NCI-H146 treated with DMSO at 0.1 percent for 48 hours (cell line): ENCODE results near the gene SLC2A13.
"Not testable (repeated sequence)": the region's sequence is repeated elsewhere in the genome, so short reads cannot be mapped to it uniquely, and the experiment has no call there.

Experiments used
- DNase-seq: peaks from one replicate; lab custom pipeline; 2025; ENCODE audit not compliant: unreplicated experiment; lab: John Stamatoyannopoulos, UW

Gene SLC2A13

DNA sequence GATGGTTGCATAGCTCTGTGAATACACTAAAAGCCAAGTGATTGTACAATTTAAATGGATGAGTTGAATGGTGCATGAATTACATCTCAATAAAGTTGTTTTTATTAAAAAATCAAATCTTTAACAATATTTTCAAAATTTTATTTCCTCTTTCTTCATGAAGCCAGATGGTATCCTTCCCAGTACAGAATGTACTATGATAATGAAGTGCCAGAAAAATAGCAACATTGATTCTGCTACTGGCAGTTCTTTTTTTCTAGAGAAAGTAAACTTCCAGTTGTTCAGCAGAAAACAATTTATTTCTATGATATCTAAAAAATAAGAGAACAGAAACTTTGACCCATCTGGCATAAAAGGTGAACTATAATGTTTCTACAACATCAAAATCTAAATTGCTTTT, 61.5 kb downstream of the SLC2A13 start:
- DNase-seq: no peak

DNA sequence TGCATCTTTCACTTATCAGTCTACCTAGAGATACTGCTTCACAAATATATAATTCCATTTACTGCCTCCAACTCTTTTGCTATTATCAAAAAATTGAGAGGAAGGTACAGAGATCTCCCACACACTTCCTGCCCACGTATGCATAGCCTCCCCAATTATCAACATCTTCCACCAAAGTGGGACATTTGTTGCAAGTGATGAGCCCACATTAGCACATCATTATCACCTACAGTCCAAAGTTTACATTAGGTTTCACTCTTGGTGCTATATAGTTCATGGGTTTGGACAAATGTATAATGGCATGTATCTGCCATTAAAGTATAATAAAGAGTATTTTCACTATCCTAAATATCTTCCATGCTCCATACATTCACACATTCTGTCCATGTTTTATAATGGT, 66.3 kb downstream of the SLC2A13 start:
- no peak for DNase-seq

GRCh38 chr12:40038619-40039018, 67.3 kb downstream of the SLC2A13 start:
- no peak for DNase-seq

GRCh38 chr12:40034712-40035111, 71.2 kb downstream of the SLC2A13 start:
- no peak for DNase-seq

DNA sequence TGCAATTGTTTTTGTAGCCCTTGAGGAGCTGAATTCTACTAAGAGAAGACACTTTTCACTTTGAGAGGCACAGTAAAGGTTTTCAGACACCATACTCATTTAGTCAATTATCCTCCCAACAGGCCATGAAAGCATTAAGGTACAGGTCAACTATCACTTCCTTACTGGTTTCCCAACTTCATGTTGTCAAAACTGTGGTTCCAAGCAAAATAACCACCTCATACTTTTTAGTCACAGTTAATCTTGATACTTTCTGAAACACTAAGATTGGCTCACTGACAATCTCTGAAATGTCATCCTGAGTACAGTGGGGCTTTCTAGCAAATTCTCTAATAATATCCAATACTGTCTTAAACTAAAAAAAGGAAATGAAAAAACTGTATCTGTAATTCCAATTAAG, 71.7 kb downstream of the SLC2A13 start:
- DNase-seq: no peak

DNA sequence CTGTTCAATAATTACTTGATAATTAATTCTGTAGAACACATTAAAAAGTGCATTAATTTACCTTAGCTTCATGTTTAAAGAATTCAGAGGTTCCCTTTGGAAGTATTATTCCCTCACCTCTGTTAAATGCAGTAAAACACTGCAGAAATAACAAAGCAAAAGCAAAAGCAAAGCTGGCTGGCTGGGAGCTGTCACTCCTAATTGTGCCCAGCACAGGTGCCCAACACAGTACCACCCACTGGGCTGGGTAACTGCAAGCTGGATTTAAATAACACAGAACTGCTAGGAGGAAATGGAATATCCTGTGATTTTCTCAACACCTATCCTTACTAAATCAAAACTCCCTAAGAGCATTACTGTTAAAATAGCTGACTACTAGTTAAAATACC, 72.6 kb downstream of the SLC2A13 start:
- DNase-seq: no peak

DNA sequence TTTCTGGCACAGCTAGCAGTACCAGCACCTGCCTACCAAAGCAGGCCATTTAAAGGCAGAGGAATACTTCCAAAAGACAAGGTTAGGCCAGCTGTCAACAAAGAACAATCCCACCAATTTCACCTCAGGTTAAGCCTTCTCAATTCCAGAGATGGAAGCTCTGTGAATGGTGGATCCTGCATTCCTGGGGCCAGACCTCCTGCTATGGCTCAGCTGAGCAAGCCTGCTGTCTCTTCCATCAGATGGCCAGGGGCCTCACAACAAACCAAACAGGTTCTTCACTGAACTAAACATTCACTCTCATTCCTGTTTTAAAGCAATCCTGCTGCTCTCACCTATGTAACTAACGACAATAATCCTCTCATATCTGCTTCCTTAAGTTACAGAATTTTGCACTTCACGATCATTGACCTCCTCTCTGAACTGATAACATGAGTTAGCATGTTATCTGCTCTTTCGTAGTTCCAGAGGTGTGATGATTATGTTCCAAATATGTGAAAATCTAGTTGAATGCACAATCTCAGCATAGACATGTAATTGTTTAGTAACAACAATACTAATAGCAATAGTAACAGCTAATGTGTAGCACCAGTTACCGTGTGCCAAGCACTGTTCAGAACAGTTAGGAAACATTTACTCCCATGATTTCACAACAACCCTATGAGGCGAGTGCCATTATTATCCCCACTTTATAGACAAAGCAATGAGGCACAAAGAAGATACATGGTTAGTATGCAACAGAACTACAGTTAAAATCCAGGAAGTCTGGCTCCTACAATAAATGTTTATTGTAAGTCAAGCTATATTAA, 73.2 kb downstream of the SLC2A13 start:
- no peak for DNase-seq

DNA sequence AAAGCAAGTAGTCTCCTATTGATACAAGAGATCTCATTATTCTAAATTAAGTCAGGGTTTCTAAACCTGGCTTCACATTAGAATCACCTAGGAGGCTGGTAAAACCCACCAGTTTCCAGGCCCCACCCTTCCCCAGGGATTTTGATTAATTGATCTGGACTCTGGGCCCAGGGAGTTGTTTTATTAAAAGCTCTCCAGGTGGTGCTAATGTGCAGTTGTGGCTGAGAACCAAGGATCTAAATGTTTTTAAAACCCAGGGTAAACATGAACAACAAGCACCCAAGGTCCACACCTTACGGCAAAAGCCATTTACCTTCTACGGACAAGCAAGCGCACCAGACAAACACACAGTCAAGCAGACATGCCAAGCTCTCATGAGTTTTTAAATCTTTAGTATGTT, 73.9 kb downstream of the SLC2A13 start:
- no peak for DNase-seq

DNA sequence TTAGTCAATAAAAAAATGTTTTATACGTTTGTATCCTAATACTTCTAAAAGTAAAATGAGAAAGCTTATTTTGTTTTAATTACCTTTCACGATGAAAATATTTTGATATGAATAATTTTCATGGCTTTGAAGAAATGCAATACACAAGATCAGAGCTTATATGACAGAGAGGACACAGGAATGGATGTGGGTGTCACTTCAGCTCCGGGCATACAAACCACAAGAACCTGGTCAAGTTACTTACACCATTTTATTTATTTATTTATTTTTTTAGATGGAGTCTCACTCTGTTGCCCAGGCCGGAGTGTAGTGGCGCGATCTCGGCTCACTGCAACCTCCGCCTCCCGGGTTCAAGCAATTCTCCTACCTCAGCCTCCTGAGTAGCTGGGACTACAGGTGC, 74.9 kb downstream of the SLC2A13 start:
- DNase-seq: not testable (repeated sequence)

DNA sequence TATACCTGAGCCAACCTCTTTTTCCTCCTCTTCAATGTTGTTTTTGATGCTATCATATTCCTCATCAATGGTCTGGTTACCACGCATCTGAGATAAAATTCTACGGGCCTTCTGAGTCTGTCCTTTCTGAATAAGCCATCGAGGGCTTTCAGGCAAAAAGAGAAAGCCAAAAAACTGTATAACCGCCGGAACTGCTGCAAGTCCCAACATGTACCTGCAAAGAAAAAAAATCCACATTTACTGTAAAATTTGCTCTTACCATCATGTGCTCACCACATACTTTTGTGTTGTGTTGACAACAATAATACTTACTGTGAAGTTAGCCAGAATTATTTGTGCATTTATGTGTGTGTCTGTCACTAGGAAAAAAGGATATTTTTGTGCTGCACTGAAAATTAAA, 77.6 kb downstream of the SLC2A13 start:
- DNase-seq: no peak

GRCh38 chr12:40022850-40023249, 83.0 kb downstream of the SLC2A13 start:
- no peak for DNase-seq

GRCh38 chr12:40020261-40020691, 85.6 kb downstream of the SLC2A13 start:
- no peak for DNase-seq

DNA sequence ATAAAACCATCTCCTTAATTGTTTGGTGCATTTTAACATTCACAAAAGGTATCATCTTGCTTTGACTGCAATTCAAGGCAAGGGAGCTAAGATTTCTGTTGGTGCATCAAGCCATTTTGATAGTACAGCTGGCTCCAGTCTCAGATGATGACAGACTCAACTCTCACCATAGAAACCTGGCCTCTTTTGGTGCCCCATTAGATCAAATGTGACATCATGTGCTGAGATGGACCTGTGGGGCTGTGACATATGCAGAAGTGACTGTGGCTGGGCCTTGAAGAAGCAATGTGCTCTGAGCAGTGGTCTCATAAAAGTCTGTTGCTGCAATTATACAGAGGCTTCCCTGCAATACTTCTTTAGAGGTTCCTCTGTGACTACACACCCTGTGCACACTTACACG, 88.4 kb downstream of the SLC2A13 start:
- no peak for DNase-seq

GRCh38 chr12:40016980-40017379, 88.9 kb downstream of the SLC2A13 start:
- DNase-seq: no peak

DNA sequence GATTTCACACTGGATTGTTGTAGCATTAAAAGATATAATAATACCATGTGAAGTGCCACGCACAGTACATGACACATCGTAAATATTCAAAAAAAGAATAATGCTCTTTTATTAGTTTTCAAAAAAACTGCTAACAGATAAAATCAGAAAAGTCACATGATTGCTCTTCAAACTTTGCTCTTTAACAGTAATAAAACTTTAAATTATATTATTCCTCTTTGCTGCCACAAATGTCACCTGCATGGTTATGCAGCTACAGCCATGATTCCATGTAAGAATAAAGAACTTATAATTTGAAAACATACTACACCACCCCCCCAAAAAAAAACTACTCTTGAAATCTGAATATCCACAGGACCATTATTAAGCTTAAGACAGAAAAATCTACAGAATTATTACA, 90.0 kb downstream of the SLC2A13 start:
- no peak for DNase-seq

GRCh38 chr12:40015345-40015744, 90.5 kb downstream of the SLC2A13 start:
- no peak for DNase-seq

GRCh38 chr12:40013847-40014246, 92.0 kb downstream of the SLC2A13 start:
- no peak for DNase-seq

GRCh38 chr12:40013292-40013691, 92.6 kb downstream of the SLC2A13 start:
- DNase-seq: no peak

DNA sequence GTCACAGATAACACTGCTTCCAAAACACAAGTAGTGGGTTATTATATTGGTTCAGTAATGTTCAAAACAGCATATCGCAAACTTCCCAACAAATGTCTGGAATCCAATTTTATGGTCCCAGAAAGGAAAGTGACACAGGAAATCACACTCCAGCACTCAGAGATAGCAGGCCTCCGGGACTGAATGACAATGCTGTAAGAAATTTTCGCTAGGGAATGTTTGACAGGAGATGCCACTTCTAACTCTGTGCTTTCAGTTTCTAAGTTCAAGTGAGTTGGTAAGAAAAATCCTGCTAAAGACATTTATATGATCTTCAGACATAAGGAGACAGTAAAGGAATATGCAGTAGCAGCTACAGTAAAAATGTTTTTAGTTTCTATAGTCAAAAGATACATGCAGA, 93.2 kb downstream of the SLC2A13 start:
- DNase-seq: no peak

DNA sequence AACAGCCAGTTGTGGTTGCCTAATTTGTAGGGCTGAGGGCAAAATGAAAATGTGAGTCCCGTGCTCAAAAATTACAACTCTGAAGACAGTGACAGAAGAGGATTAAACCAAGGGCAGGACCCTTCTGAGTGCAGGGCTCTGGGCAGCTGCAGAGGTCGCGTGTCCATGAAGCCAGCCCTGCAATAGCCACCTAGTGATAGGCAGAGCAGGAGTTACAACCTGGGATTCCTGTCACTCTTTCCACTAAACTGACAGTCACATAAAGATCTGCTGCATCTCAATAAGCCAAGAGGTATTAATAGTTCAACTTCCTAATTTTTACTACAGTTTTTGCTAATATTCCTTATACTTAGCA, 94.1 kb downstream of the SLC2A13 start:
- DNase-seq: no peak

DNA sequence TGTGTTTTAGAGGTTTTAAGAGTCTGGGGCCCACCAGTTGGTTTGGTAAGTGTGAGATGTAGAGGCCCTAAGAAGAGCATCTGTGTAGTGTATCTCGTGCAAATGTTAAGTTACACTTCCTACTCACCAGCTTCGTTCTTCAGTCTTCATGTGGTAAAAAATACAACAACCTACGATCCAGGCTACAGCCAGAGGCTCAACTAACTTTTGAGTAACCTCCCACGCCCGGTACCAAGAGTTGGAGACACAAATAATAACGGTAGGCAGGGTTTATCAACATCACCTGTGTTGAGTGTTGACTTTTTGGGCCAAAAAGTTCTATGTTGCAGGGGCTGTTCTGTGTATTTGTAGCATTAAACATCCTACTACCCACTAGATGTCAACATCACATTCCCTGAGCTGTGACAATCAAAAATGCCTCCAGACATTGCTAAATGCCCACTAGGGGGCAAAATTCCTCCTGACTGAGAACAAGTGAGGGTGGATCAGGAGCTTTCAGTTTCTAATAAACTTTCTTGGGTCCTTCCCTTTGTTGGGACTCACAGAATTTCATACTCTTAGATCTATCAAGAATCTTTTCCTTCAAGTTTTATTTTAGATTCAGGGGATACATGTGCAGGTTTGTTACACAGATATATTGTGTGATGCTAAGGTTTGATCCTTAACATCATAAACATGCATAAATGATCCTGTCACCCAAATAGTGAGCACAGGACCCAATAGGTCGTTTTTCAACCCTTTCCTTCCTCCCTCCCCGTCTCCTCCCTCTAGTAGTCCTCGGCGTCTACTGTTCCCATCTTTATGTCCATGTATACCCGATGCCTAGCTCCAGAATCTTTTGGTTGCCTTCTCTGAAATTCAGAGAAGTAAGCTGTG, 94.7 kb downstream of the SLC2A13 start:
- peak; percentile 6 for DNase-seq
